CD14-positive monocyte (primary cell): Measurements from ENCODE around the gene PLCL2. TPM values are rescaled to one million over a fixed set of nuclear protein-coding genes. Genes with fewer than 3 reads are reported as not detected.

Experiments used
- DNase-seq, 3 donors: peaks; one replicate each; pipeline ENCODE4 v3.0.0-alpha.2; 2011 to 2022
- H2AFZ ChIP-seq: 2 replicates; pipeline ENCODE4 v1.6.0; 2012; ENCODE audit warnings: mild to moderate bottlenecking, low read depth, low read length, inconsistent platforms; ENCODE audit not compliant: insufficient read depth, poor library complexity, severe bottlenecking
- H3K27ac ChIP-seq, 2 donors: 1 replicate in 1 of 2; 2 replicates in 1 of 2; pipeline ENCODE4 v1.5.1; 2012 to 2013; ENCODE audit warnings: low read length in 2 of 2, control low read depth in 1 of 2, inconsistent platforms in 1 of 2, low read depth in 1 of 2, mild to moderate bottlenecking in 1 of 2
- H3K27me3 ChIP-seq, 2 donors: one replicate each; pipeline versions ENCODE4 v1.6.0 to v1.6.1; 2011 to 2013; ENCODE audit warnings: low read length in 2 of 2; ENCODE audit not compliant: control insufficient read depth in 2 of 2, insufficient read depth in 2 of 2
- H3K36me3 ChIP-seq, 2 donors: replicated peaks in 1 of 2; 1 replicate in 1 of 2; 2 replicates in 1 of 2; pipeline versions ENCODE4 v1.5.1 to v1.6.1; 2012 to 2013; ENCODE audit warnings: low read length in 2 of 2, control low read depth in 1 of 2, inconsistent platforms in 1 of 2, mild to moderate bottlenecking in 1 of 2; ENCODE audit not compliant: insufficient read depth in 2 of 2, control insufficient read depth in 1 of 2
- H3K4me1 ChIP-seq, 2 donors: 1 replicate in 1 of 2; 2 replicates in 1 of 2; pipeline versions ENCODE4 v1.5.1 to v1.6.1; 2012 to 2013; ENCODE audit warnings: low read length in 2 of 2, control low read depth in 1 of 2, inconsistent platforms in 1 of 2, mild to moderate bottlenecking in 1 of 2, moderate library complexity in 1 of 2; ENCODE audit not compliant: insufficient read depth in 2 of 2, control insufficient read depth in 1 of 2
- H3K4me2 ChIP-seq: replicated peaks from 2 replicates; pipeline ENCODE3; 2012; ENCODE audit warnings: low read length, moderate library complexity, mild to moderate bottlenecking; ENCODE audit not compliant: poor library complexity, severe bottlenecking; ENCODE audit errors: extremely low read depth
- H3K4me3 ChIP-seq, 3 experiments: fragments of 200-600 bp in 1 of 3; sonication (generic) in 1 of 3; replicated peaks in 1 of 3; 1 replicate in 2 of 3; 2 replicates in 1 of 3; pipeline ENCODE4 v1.5.1; 2011 to 2013; ENCODE audit warnings: low read length in 3 of 3, mild to moderate bottlenecking in 3 of 3, control low read depth in 2 of 3, low read depth in 2 of 3, inconsistent platforms in 1 of 3, moderate library complexity in 1 of 3
- H3K79me2 ChIP-seq: 2 replicates; pipeline ENCODE4 v1.6.0; 2012; ENCODE audit warnings: mild to moderate bottlenecking, control low read depth, inconsistent platforms, low read length, moderate library complexity; ENCODE audit not compliant: insufficient read depth
- H3K9ac ChIP-seq: 2 replicates; pipeline ENCODE4 v1.6.0; 2017; ENCODE audit warnings: low read length, mild to moderate bottlenecking; ENCODE audit not compliant: insufficient read depth, poor library complexity, severe bottlenecking
- H3K9me3 ChIP-seq, 2 donors: replicated peaks in 1 of 2; 1 replicate in 1 of 2; 2 replicates in 1 of 2; pipeline versions ENCODE4 v1.5.1 to v1.6.1; 2012 to 2013; ENCODE audit warnings: low read length in 2 of 2, control low read depth in 1 of 2; ENCODE audit not compliant: control insufficient read depth in 1 of 2, insufficient read depth in 1 of 2
- H4K20me1 ChIP-seq: 2 replicates; pipeline ENCODE4 v1.6.0; 2012; ENCODE audit warnings: mild to moderate bottlenecking, low read length, control low read depth, moderate library complexity; ENCODE audit not compliant: insufficient read depth
- H3K27ac Mint-ChIP-seq, 7 donors: one replicate each; pipeline ENCODE4 v1.8.0; 2020; ENCODE audit warnings: mild to moderate bottlenecking in 7 of 7, mixed read lengths in 7 of 7, moderate library complexity in 6 of 7, inconsistent platforms in 2 of 7
- H3K27me3 Mint-ChIP-seq, 3 donors: one replicate each; pipeline ENCODE4 v1.8.0; 2021 to 2022; ENCODE audit warnings: low read depth in 3 of 3, mild to moderate bottlenecking in 3 of 3, mixed read lengths in 3 of 3, moderate library complexity in 3 of 3, inconsistent platforms in 1 of 3
- H3K36me3 Mint-ChIP-seq, 2 donors: one replicate each; pipeline ENCODE4 v1.8.0; 2020; ENCODE audit warnings: mixed read lengths in 2 of 2, inconsistent platforms in 1 of 2, mild to moderate bottlenecking in 1 of 2
- H3K4me1 Mint-ChIP-seq: one replicate; pipeline ENCODE4 v1.8.0; 2020; ENCODE audit warnings: mild to moderate bottlenecking, mixed read lengths
- H3K4me3 Mint-ChIP-seq, 2 donors: one replicate each; pipeline ENCODE4 v1.8.0; 2020; ENCODE audit warnings: mild to moderate bottlenecking in 2 of 2, mixed read lengths in 2 of 2, moderate library complexity in 1 of 2
- H3K9me3 Mint-ChIP-seq, 7 donors: one replicate each; pipeline ENCODE4 v1.8.0; 2020 to 2022; ENCODE audit warnings: mixed read lengths in 7 of 7, mild to moderate bottlenecking in 6 of 7, moderate library complexity in 6 of 7, inconsistent platforms in 2 of 7
- WGBS: methylation state at CpG from one replicate; pipeline ENCODE4 v1.1.5; 2013; ENCODE audit warnings: missing lambda C conversion rate; ENCODE audit not compliant: insufficient coverage; 5-methylcytosine and 5-hydroxymethylcytosine counted together
- intact Hi-C, 2 donors: fragments of 100-400 bp; cut with micrococcal nuclease; formaldehyde crosslinking; loops; one replicate each; pipeline versions ENCODE4 v1.15.0 to v1.15.1; 2023
- polyA plus RNA-seq, 3 donors: library from polyadenylated mRNA; depleted of rRNA in 1 of 3; unstranded in 2 of 3; stranded (reverse) in 1 of 3; fragments of 300-500 nt in 2 of 3; fragments of >200 nt in 1 of 3; fragmentation: Illumina TruSeq in 2 of 3; gene quantifications; 1 replicate in 2 of 3; 2 replicates in 1 of 3; pipeline ENCODE4 v1.2.3, GENCODE V29; 2012 to 2021
- TF ChIP-seq, protein P1 (sequence below): fragments of 200-600 bp; IDR thresholded peaks from one replicate; pipeline ENCODE4 v1.8.0; 2022; ENCODE audit warnings: antibody characterized with exemption, mild to moderate bottlenecking

PLCL2 gene
- polyA plus RNA-seq, 3 donors: 18.8 to 32.5 (median 26.8) TPM

DNA sequence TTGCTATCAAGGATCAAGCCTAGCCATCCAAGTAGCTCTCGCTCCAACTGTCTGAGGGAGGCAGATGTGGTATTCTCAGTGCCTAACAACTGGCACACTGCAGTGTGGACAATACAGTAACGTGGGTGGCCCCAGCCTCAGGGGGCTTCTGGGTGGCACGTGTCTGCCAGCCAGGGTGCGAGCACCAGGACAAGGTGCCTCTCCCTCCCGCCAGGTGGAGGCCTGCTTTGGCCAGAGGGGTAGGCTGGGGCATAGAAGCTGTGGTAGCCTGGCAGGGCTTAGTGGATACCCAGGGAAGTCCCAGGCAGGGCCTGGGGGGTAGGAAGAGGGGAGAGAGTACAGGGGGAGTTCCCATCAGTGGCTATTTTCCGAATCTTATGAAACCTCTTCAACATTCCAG lies 234.0 kb downstream of the PLCL2 start:
- Mint-ChIP-seq H3K4me1 (peaks cover 3% of the 10 kb centered on the region), H3K27ac (no peak overlapping the region), H3K27me3 (peaks cover 1 to 3% (median 2%) of the 10 kb centered on the region in 3 donors), H3K9me3 (peaks cover under 1 to 14% (median 9%) of the 10 kb centered on the region in 7 donors), H3K4me3 (no peak overlapping the region), H3K36me3 (no peaks in the 10 kb centered on the region)
- Histone ChIP-seq H3K9me3 (peaks cover 6 to 11% of the 10 kb centered on the region in 2 donors), H4K20me1 (no peaks in the 10 kb centered on the region), H3K79me2 (no peaks in the 10 kb centered on the region), H3K27me3 (no peaks in the 10 kb centered on the region), H3K4me1 (no peaks in the 10 kb centered on the region), H3K27ac (no peak overlapping the region), H2AFZ (no peak overlapping the region), H3K36me3 (no peaks in the 10 kb centered on the region), H3K9ac (no peak overlapping the region), H3K4me3 (no peak overlapping the region), H3K4me2 (no peak overlapping the region)
- intact Hi-C loops: no loop called here
- DNase-seq: no peak
- 89% methylated on average over 4 of the region's 6 CpGs for WGBS
- TF ChIP-seq, protein P1, sequence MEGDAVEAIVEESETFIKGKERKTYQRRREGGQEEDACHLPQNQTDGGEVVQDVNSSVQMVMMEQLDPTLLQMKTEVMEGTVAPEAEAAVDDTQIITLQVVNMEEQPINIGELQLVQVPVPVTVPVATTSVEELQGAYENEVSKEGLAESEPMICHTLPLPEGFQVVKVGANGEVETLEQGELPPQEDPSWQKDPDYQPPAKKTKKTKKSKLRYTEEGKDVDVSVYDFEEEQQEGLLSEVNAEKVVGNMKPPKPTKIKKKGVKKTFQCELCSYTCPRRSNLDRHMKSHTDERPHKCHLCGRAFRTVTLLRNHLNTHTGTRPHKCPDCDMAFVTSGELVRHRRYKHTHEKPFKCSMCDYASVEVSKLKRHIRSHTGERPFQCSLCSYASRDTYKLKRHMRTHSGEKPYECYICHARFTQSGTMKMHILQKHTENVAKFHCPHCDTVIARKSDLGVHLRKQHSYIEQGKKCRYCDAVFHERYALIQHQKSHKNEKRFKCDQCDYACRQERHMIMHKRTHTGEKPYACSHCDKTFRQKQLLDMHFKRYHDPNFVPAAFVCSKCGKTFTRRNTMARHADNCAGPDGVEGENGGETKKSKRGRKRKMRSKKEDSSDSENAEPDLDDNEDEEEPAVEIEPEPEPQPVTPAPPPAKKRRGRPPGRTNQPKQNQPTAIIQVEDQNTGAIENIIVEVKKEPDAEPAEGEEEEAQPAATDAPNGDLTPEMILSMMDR: no peak

DNA sequence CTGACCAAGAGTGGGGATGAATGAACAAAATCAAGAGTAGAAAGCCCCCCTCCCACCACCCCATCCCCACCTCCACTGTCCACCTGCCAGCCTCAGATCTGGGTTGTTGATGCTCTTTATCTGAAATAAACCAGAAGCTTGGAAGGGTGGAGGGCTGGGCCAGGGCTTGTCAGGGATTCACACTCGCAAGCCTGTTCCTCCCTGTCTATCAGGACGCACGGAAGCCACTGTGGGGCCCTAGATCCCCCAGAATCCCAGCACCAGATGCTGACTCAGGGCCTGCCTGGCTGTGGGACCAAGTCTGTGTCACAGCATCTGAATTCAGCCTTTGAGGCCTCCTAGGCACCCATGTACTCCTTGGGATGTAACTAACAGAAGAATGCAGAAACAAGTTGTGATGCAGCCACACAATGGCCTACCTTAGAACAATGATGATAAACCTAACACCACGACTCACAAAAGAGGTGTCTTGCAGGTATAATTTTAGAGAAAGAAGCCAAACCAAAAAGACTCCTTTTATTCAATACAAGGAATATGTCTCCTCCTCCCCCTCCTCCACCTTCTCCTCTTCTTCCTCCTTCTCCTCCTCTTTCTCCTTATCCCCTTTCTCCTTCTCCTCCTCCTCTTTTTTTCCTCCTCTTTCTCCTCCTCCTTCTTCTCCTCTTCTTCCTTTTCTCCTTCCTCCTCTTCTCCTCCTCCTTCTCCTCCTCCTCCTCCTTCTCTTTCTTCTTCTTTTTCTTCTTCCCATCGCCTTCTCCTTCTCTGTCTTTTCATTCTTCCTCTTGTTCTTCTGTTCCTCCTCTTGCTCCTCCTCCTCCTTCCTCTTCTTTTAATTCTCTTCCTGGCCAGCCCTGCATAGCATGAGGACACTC lies 234.7 kb downstream of the PLCL2 start:
- Histone ChIP-seq H4K20me1 (no peaks in the 10 kb centered on the region), H3K27me3 (no peaks in the 10 kb centered on the region), H3K36me3 (no peaks in the 10 kb centered on the region), H3K9me3 (peaks cover 4 to 6% of the 10 kb centered on the region in 2 donors), H2AFZ (no peak overlapping the region), H3K4me2 (no peak overlapping the region), H3K4me3 (no peak overlapping the region), H3K4me1 (no peaks in the 10 kb centered on the region), H3K9ac (no peak overlapping the region), H3K79me2 (no peaks in the 10 kb centered on the region), H3K27ac (no peak overlapping the region)
- no peak for DNase-seq
- TF ChIP-seq, protein P1: no peak
- H3K36me3 Mint-ChIP-seq: no peaks in the 10 kb centered on the region
- peaks cover 1 to 3% (median 2%) of the 10 kb centered on the region in 3 donors for H3K27me3 Mint-ChIP-seq
- H3K27ac Mint-ChIP-seq: peak overlapping the region in 1 of 7 donors; percentile 53
- WGBS: 81% methylated on average over 4 of the region's 5 CpGs
- H3K4me3 Mint-ChIP-seq: no peak overlapping the region
- intact Hi-C loops: no loop called here
- peaks cover 3% of the 10 kb centered on the region for H3K4me1 Mint-ChIP-seq
- peaks cover 0 to 12% (median 6%) of the 10 kb centered on the region in 7 donors for H3K9me3 Mint-ChIP-seq
